HPDE6-E6E7 (cell line): ENCODE data around the gene BTF3.

Source experiments
- DNase-seq: peaks from one replicate; pipeline ENCODE4 v3.0.0; 2011; ENCODE audit warnings: missing footprints; ENCODE audit errors: extremely low spot score

Gene BTF3

GRCh38 chr5:73522989-73523388 is 24.7 kb downstream of the BTF3 start:
- no peak for DNase-seq

GRCh38 chr5:73523861-73524260 is 25.6 kb downstream of the BTF3 start:
- DNase-seq = no peak

- no peak for DNase-seq
Measured at GRCh38 chr5:73525606-73526203, 27.5 kb downstream of the BTF3 start.

- DNase-seq = no peak
Measured at GRCh38 chr5:73528248-73528647, 30.0 kb downstream of the BTF3 start.

GRCh38 chr5:73529081-73529480 is 30.8 kb downstream of the BTF3 start:
- no peak for DNase-seq

- no peak for DNase-seq
Measured at GRCh38 chr5:73531356-73531755, 33.1 kb downstream of the BTF3 start.

- DNase-seq = no peak
Measured at GRCh38 chr5:73532195-73532594, 34.0 kb downstream of the BTF3 start.

GRCh38 chr5:73534011-73534644 is 35.9 kb downstream of the BTF3 start:
- no peak for DNase-seq

GRCh38 chr5:73534971-73535370 is 36.7 kb downstream of the BTF3 start:
- DNase-seq = no peak

- no peak for DNase-seq
Measured at GRCh38 chr5:73539730-73540129, 41.5 kb downstream of the BTF3 start.

GRCh38 chr5:73540192-73540591 is 42.0 kb downstream of the BTF3 start:
- peak; percentile 87 for DNase-seq

- DNase-seq = no peak
Measured at GRCh38 chr5:73542020-73542419, 43.8 kb downstream of the BTF3 start.

GRCh38 chr5:73544429-73545402 is 46.5 kb downstream of the BTF3 start:
- peak; percentile 72 for DNase-seq

- DNase-seq = no peak
Measured at GRCh38 chr5:73545403-73545779, 47.1 kb downstream of the BTF3 start.

GRCh38 chr5:73550016-73550415 is 51.8 kb downstream of the BTF3 start:
- no peak for DNase-seq

- DNase-seq = no peak
Measured at GRCh38 chr5:73552642-73553041, 54.4 kb downstream of the BTF3 start.
